Measurements from ENCODE around the gene ZDHHC7. TPM values are rescaled to one million over a fixed set of nuclear protein-coding genes. Genes with fewer than 3 reads are reported as not detected.

Gene ZDHHC7
- total and polyA plus RNA-seq, 2 donors (not counting 1 experiment from before 2014, with no cell fraction given): 96.4 to 135 TPM

- H3K9me3 ChIP-seq (ENCODE audit: control insufficient read depth, insufficient read depth, low read depth, low read length): no peaks in the 10 kb centered on the region
- DNase-seq (ENCODE audit: low read depth in 2 of 2): no peak
- no peaks in the 10 kb centered on the region for H4K20me1 ChIP-seq (ENCODE audit: control insufficient read depth, extremely low read depth, insufficient read depth, low read length)
- peaks cover 30% of the 10 kb centered on the region for H3K36me3 ChIP-seq (ENCODE audit: control insufficient read depth, insufficient read depth, low read length)
- H3K4me1 ChIP-seq (ENCODE audit: control insufficient read depth, extremely low read depth, insufficient read depth, low read length): peaks cover 17% of the 10 kb centered on the region
- no peak overlapping the region for H3K9ac ChIP-seq (ENCODE audit: insufficient read depth, low read length)
- H3K27ac ChIP-seq (ENCODE audit: insufficient read depth, low read length): no peak overlapping the region
- no peak for TF ChIP-seq EZH2 (IDR thresholded peaks at IDR 0.05; ENCODE audit: low read length, missing control alignments)
- no peak for TF ChIP-seq CTCF (conservative IDR thresholded peaks at IDR 0.05 in 1 of 2, IDR thresholded peaks at IDR 0.05 in 1 of 2; ENCODE audit: low read depth in 1 of 2, low read length in 2 of 2)
- H3K4me3 ChIP-seq (replicated peaks in 1 of 4; ENCODE audit: control extremely low read depth in 1 of 4, insufficient read depth in 1 of 4, low read depth in 3 of 4, low read length in 4 of 4): no peak overlapping the region
- no peaks in the 10 kb centered on the region for H3K27me3 ChIP-seq (ENCODE audit: control insufficient read depth, insufficient read depth, low read length)
- peaks cover 11% of the 10 kb centered on the region for H3K79me2 ChIP-seq (ENCODE audit: control insufficient read depth, insufficient read depth, low read length)
- H2AFZ ChIP-seq (ENCODE audit: low read length): no peak overlapping the region
- no peak overlapping the region for H3K4me2 ChIP-seq (ENCODE audit: extremely low read depth, insufficient read depth, low read length)
Observed at GRCh38 chr16:84976644-84977400, 34.5 kb downstream of the ZDHHC7 start.

- Histone ChIP-seq H3K27me3 (ENCODE audit: control insufficient read depth, insufficient read depth, low read length) (no peaks in the 10 kb centered on the region), H3K4me2 (ENCODE audit: extremely low read depth, insufficient read depth, low read length) (no peak overlapping the region), H3K4me3 (replicated peaks in 1 of 4; ENCODE audit: control extremely low read depth in 1 of 4, insufficient read depth in 1 of 4, low read depth in 3 of 4, low read length in 4 of 4) (no peak overlapping the region), H3K79me2 (ENCODE audit: control insufficient read depth, insufficient read depth, low read length) (peaks cover 3% of the 10 kb centered on the region), H4K20me1 (ENCODE audit: control insufficient read depth, extremely low read depth, insufficient read depth, low read length) (no peaks in the 10 kb centered on the region), H3K9me3 (ENCODE audit: control insufficient read depth, insufficient read depth, low read depth, low read length) (no peaks in the 10 kb centered on the region), H2AFZ (ENCODE audit: low read length) (no peak overlapping the region), H3K27ac (ENCODE audit: insufficient read depth, low read length) (no peak overlapping the region), H3K9ac (ENCODE audit: insufficient read depth, low read length) (no peak overlapping the region), H3K4me1 (ENCODE audit: control insufficient read depth, extremely low read depth, insufficient read depth, low read length) (peaks cover 17% of the 10 kb centered on the region), H3K36me3 (ENCODE audit: control insufficient read depth, insufficient read depth, low read length) (peaks cover 21% of the 10 kb centered on the region)
- no peak for DNase-seq (ENCODE audit: low read depth in 2 of 2)
- no peak for TF ChIP-seq CTCF (conservative IDR thresholded peaks at IDR 0.05 in 1 of 2, IDR thresholded peaks at IDR 0.05 in 1 of 2; ENCODE audit: low read depth in 1 of 2, low read length in 2 of 2)
Observed at GRCh38 chr16:84975522-84975921, 35.8 kb downstream of the ZDHHC7 start.

- H3K36me3 ChIP-seq (ENCODE audit: control insufficient read depth, insufficient read depth, low read length): peaks cover 21% of the 10 kb centered on the region
- TF ChIP-seq CTCF (conservative IDR thresholded peaks at IDR 0.05 in 1 of 2, IDR thresholded peaks at IDR 0.05 in 1 of 2; ENCODE audit: low read depth in 1 of 2, low read length in 2 of 2): no peak
- TF ChIP-seq EZH2 (IDR thresholded peaks at IDR 0.05; ENCODE audit: low read length, missing control alignments): no peak
- peaks cover 17% of the 10 kb centered on the region for H3K4me1 ChIP-seq (ENCODE audit: control insufficient read depth, extremely low read depth, insufficient read depth, low read length)
- H3K9me3 ChIP-seq (ENCODE audit: control insufficient read depth, insufficient read depth, low read depth, low read length): no peaks in the 10 kb centered on the region
- peaks cover 3% of the 10 kb centered on the region for H3K79me2 ChIP-seq (ENCODE audit: control insufficient read depth, insufficient read depth, low read length)
- H3K9ac ChIP-seq (ENCODE audit: insufficient read depth, low read length): no peak overlapping the region
- DNase-seq (ENCODE audit: low read depth in 2 of 2): no peak
- H3K27ac ChIP-seq (ENCODE audit: insufficient read depth, low read length): no peak overlapping the region
- no peak overlapping the region for H3K4me2 ChIP-seq (ENCODE audit: extremely low read depth, insufficient read depth, low read length)
- H3K4me3 ChIP-seq (replicated peaks in 1 of 4; ENCODE audit: control extremely low read depth in 1 of 4, insufficient read depth in 1 of 4, low read depth in 3 of 4, low read length in 4 of 4): no peak overlapping the region
- no peaks in the 10 kb centered on the region for H4K20me1 ChIP-seq (ENCODE audit: control insufficient read depth, extremely low read depth, insufficient read depth, low read length)
- no peak overlapping the region for H2AFZ ChIP-seq (ENCODE audit: low read length)
- H3K27me3 ChIP-seq (ENCODE audit: control insufficient read depth, insufficient read depth, low read length): no peaks in the 10 kb centered on the region
Observed at GRCh38 chr16:84975066-84975465, 36.3 kb downstream of the ZDHHC7 start.
